ENCODE results near the gene CACNB4. TPM values are rescaled to one million over a fixed set of nuclear protein-coding genes. Genes with fewer than 3 reads are reported as not detected.

The CACNB4 gene
- polyA plus RNA-seq, 1 of the 3 experiments (the other 2 are of a cell fraction) = 0.18 TPM

DNA sequence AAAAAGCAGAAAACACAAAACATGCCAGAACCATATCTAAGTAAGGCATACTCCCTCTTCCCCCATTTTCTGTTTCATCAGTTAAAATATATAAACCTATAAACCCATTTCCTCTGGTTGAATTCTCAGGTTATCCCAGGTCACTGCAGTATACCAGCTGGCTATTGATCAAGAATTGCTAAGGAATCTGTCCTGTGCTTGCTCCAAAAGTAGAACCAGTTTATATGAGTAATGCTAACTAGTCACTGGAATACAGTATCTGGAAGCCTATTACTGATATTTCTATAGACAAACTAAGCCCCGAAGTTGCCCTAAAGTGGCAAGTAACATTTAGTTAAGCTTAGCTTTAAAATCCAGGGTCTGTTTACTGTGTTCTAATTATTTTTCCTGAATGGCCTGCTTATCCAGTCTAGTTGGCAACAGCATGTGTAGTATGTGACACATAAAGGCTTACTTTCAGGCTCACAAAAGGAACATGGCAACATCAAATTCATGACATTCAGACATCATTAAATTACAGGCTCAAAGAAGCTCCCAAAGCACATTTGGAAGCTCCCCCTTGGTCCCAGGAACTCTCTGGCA lies 167.7 kb downstream of the CACNB4 start (continued):
- TF ChIP-seq CTCF (IDR thresholded peaks at IDR 0.05) (no peak), EZH2phosphoT487 (IDR thresholded peaks at IDR 0.05; ENCODE audit: borderline replicate concordance, low read depth) (no peak), FOSL2 (IDR thresholded peaks at IDR 0.05; ENCODE audit: borderline replicate concordance, low read depth) (no peak), FOXJ3 (CRISPR knock-in tag; IDR thresholded peaks at IDR 0.05) (no peak), RFX5 (IDR thresholded peaks at IDR 0.05; ENCODE audit: low read length) (no peak), MXI1 (IDR thresholded peaks at IDR 0.05; ENCODE audit: low read depth, low read length) (no peak), SIN3A (IDR thresholded peaks at IDR 0.05; ENCODE audit: borderline replicate concordance, low read depth, low read length) (no peak)

GRCh38 chr2:151930042-151930441 lies 168.8 kb downstream of the CACNB4 start:
- H3K9me3 ChIP-seq = no peaks in the 10 kb centered on the region
- H3K4me3 ChIP-seq (ENCODE audit: low read depth in 2 of 2, low read length in 1 of 2) = no peak overlapping the region
- H3K4me2 ChIP-seq = no peak overlapping the region
- DNase-seq = no peak
- no peaks in the 10 kb centered on the region for H3K27me3 ChIP-seq (ENCODE audit: insufficient read depth)
- H3K36me3 ChIP-seq (replicated peaks in 1 of 2; ENCODE audit: control insufficient read depth in 1 of 2, insufficient read depth in 2 of 2, low read length in 1 of 2) = no peaks in the 10 kb centered on the region
- no peak overlapping the region for H2AFZ ChIP-seq (ENCODE audit: low read depth)
- no peaks in the 10 kb centered on the region for H3K79me2 ChIP-seq (ENCODE audit: insufficient read depth)
- H4K20me1 ChIP-seq (ENCODE audit: insufficient read depth) = no peaks in the 10 kb centered on the region
- H3K9ac ChIP-seq = no peak overlapping the region
- 42% methylated on average over 2 of the region's 2 CpGs for WGBS (ENCODE audit: low lambda C conversion rate)
- H3K9me2 ChIP-seq = no peaks in the 10 kb centered on the region
- no peaks in the 10 kb centered on the region for H3K4me1 ChIP-seq (ENCODE audit: control insufficient read depth in 1 of 2, insufficient read depth in 2 of 2, low read depth in 1 of 2, low read length in 1 of 2)
- ChIA-PET CTCF (no interaction called here), POLR2A (no interaction called here)
- H3F3A ChIP-seq (replicated peaks; ENCODE audit: insufficient read depth) = no peaks in the 10 kb centered on the region
- no peak for TF ChIP-seq MEF2A (IDR thresholded peaks at IDR 0.05; ENCODE audit: borderline replicate concordance, low read depth)
- TF ChIP-seq RFX5 (IDR thresholded peaks at IDR 0.05; ENCODE audit: low read length) = no peak
- no peak for TF ChIP-seq ZBTB33 (IDR thresholded peaks at IDR 0.05; ENCODE audit: borderline replicate concordance, low read depth)
- H3K27ac ChIP-seq (ENCODE audit: low read depth in 2 of 2, low read length in 1 of 2) = no peak overlapping the region

GRCh38 chr2:151928380-151928779 lies 170.5 kb downstream of the CACNB4 start:
- ChIA-PET CTCF (interaction anchor here (0.8 kb wide), 1 partner anchor 98 kb away, joined by 3 read pairs; no protein-coding TSS in a partner anchor), POLR2A (no interaction called here)
- no peaks in the 10 kb centered on the region for H4K20me1 ChIP-seq (ENCODE audit: insufficient read depth)
- no peak overlapping the region for H3K4me2 ChIP-seq
- WGBS (ENCODE audit: low lambda C conversion rate) = 53% methylated on average over 2 of the region's 2 CpGs
- H2AFZ ChIP-seq (ENCODE audit: low read depth) = no peak overlapping the region
- no peaks in the 10 kb centered on the region for H3K4me1 ChIP-seq (ENCODE audit: control insufficient read depth in 1 of 2, insufficient read depth in 2 of 2, low read depth in 1 of 2, low read length in 1 of 2)
- H3K9ac ChIP-seq = no peak overlapping the region
- no peaks in the 10 kb centered on the region for H3K36me3 ChIP-seq (replicated peaks in 1 of 2; ENCODE audit: control insufficient read depth in 1 of 2, insufficient read depth in 2 of 2, low read length in 1 of 2)
- no peak overlapping the region for H3K4me3 ChIP-seq (ENCODE audit: low read depth in 2 of 2, low read length in 1 of 2)
- no peaks in the 10 kb centered on the region for H3K9me2 ChIP-seq
- no peaks in the 10 kb centered on the region for H3K9me3 ChIP-seq
- no peaks in the 10 kb centered on the region for H3K79me2 ChIP-seq (ENCODE audit: insufficient read depth)
- H3K27me3 ChIP-seq (ENCODE audit: insufficient read depth) = no peaks in the 10 kb centered on the region
- H3F3A ChIP-seq (replicated peaks; ENCODE audit: insufficient read depth) = no peaks in the 10 kb centered on the region
- no peak overlapping the region for H3K27ac ChIP-seq (ENCODE audit: low read depth in 2 of 2, low read length in 1 of 2)
- DNase-seq = no peak
- TF ChIP-seq CTCF (IDR thresholded peaks at IDR 0.05) (no peak), GATA2 (CRISPR knock-in tag; IDR thresholded peaks at IDR 0.05) (no peak), PBX3 (IDR thresholded peaks at IDR 0.05) (no peak), EP300 (IDR thresholded peaks at IDR 0.05; ENCODE audit: borderline replicate concordance in 1 of 2, low read depth in 1 of 2, low read length in 1 of 2) (no peak), NRF1 (IDR thresholded peaks at IDR 0.05; ENCODE audit: low read depth, low read length) (no peak), FOXM1 (IDR thresholded peaks at IDR 0.05; ENCODE audit: low read depth) (no peak), YY1 (IDR thresholded peaks at IDR 0.05; ENCODE audit: low read depth) (no peak), RFX5 (IDR thresholded peaks at IDR 0.05; ENCODE audit: low read length) (no peak), GABPA (IDR thresholded peaks at IDR 0.05; ENCODE audit: low read depth) (no peak), CHD2 (IDR thresholded peaks at IDR 0.05; ENCODE audit: low read length, partially characterized antibody) (no peak), TCF12 (IDR thresholded peaks at IDR 0.05) (no peak), TAF1 (IDR thresholded peaks at IDR 0.05; ENCODE audit: borderline replicate concordance, low read depth, low read length) (no peak), MEF2A (IDR thresholded peaks at IDR 0.05; ENCODE audit: borderline replicate concordance, low read depth) (no peak)

Data from SK-N-SH (cell line).